Liver (tissue), 9 donors: Measurements from ENCODE around the gene RELN. TPM values are rescaled to one million over a fixed set of nuclear protein-coding genes. Genes with fewer than 3 reads are reported as not detected.

Experiments used
- DNase-seq: peaks from one replicate; pipeline ENCODE4 v3.0.0-alpha.2; 2017; ENCODE audit warnings: low spot score
- H3K27ac ChIP-seq, 2 donors: one replicate each; pipeline ENCODE4 v1.7.0; 2013; ENCODE audit warnings: inconsistent platforms in 2 of 2, low read length in 2 of 2, control low read depth in 1 of 2, low read depth in 1 of 2, mild to moderate bottlenecking in 1 of 2
- H3K27me3 ChIP-seq, 4 donors: one replicate each; pipeline versions ENCODE4 v1.6.1 to v1.7.0; 2013; ENCODE audit warnings: low read length in 3 of 4, inconsistent platforms in 1 of 4, mild to moderate bottlenecking in 1 of 4, moderate library complexity in 1 of 4; ENCODE audit not compliant: control insufficient read depth in 4 of 4, insufficient read depth in 4 of 4
- H3K36me3 ChIP-seq, 4 donors: one replicate each; pipeline versions ENCODE4 v1.6.1 to v1.7.0; 2013; ENCODE audit warnings: low read length in 3 of 4, mild to moderate bottlenecking in 3 of 4, low read depth in 1 of 4, moderate library complexity in 1 of 4; ENCODE audit not compliant: control insufficient read depth in 4 of 4, insufficient read depth in 3 of 4
- H3K4me1 ChIP-seq, 4 donors: one replicate each; pipeline versions ENCODE4 v1.6.1 to v1.7.0; 2013; ENCODE audit warnings: low read length in 3 of 4, mild to moderate bottlenecking in 3 of 4, moderate library complexity in 1 of 4; ENCODE audit not compliant: control insufficient read depth in 4 of 4, insufficient read depth in 4 of 4
- H3K4me3 ChIP-seq, 3 donors: one replicate each; pipeline versions ENCODE4 v1.6.1 to v1.7.0; 2013; ENCODE audit warnings: low read length in 3 of 3, control low read depth in 1 of 3, low read depth in 1 of 3, mild to moderate bottlenecking in 1 of 3
- H3K9ac ChIP-seq, 2 donors: one replicate each; pipeline ENCODE4 v1.7.0; 2013; ENCODE audit warnings: low read length in 2 of 2, mild to moderate bottlenecking in 2 of 2, moderate library complexity in 2 of 2, control low read depth in 1 of 2, low read depth in 1 of 2
- H3K9me3 ChIP-seq, 4 donors: one replicate each; pipeline versions ENCODE4 v1.6.1 to v1.7.0; 2013; ENCODE audit warnings: low read length in 3 of 4; ENCODE audit not compliant: control insufficient read depth in 4 of 4
- ATF3 ChIP-seq: IDR thresholded peaks from 2 replicates; pipeline ENCODE4 v1.6.1; 2016; ENCODE audit warnings: antibody characterized with exemption
- CTCF ChIP-seq: fragments of 150-350 bp; IDR thresholded peaks from 2 replicates; pipeline ENCODE4 v1.5.1; 2017; ENCODE audit warnings: improper control_type of control experiment, low read depth, low read length; ENCODE audit not compliant: missing input control
- EGR1 ChIP-seq, 2 donors: IDR thresholded peaks; 2 replicates each; pipeline ENCODE4 v1.6.1; 2016 to 2018; ENCODE audit warnings: antibody characterized with exemption in 2 of 2, low read depth in 2 of 2
- FOXA2 ChIP-seq: IDR thresholded peaks from 2 replicates; pipeline ENCODE4 v1.6.1; 2016; ENCODE audit warnings: antibody characterized with exemption
- GABPA ChIP-seq, 2 donors: IDR thresholded peaks in 1 of 2; conservative IDR thresholded peaks in 1 of 2; 2 replicates each; pipeline ENCODE4 v1.6.1; 2016; ENCODE audit warnings: antibody characterized with exemption in 2 of 2, mild to moderate bottlenecking in 1 of 2, moderate library complexity in 1 of 2
- HNF4G ChIP-seq: IDR thresholded peaks from 2 replicates; pipeline ENCODE4 v1.6.1; 2016; ENCODE audit warnings: antibody characterized with exemption
- JUND ChIP-seq, 2 donors: IDR thresholded peaks; 2 replicates each; pipeline ENCODE4 v1.6.1; 2016; ENCODE audit warnings: antibody characterized with exemption in 2 of 2
- MAX ChIP-seq: IDR thresholded peaks from 2 replicates; pipeline ENCODE4 v1.6.1; 2016; ENCODE audit warnings: antibody characterized with exemption
- RAD21 ChIP-seq, 2 donors: IDR thresholded peaks; 2 replicates each; pipeline ENCODE4 v1.6.1; 2016; ENCODE audit warnings: antibody characterized with exemption in 2 of 2, mild to moderate bottlenecking in 2 of 2
- REST ChIP-seq: IDR thresholded peaks from 2 replicates; pipeline ENCODE4 v1.6.1; 2016; ENCODE audit warnings: antibody characterized with exemption, mild to moderate bottlenecking
- RXRA ChIP-seq, 2 donors: IDR thresholded peaks; 2 replicates each; pipeline ENCODE4 v1.6.1; 2017 to 2018; ENCODE audit warnings: antibody characterized with exemption in 2 of 2, mild to moderate bottlenecking in 1 of 2
- SP1 ChIP-seq: IDR thresholded peaks from 2 replicates; pipeline ENCODE4 v1.6.1; 2018; ENCODE audit warnings: antibody characterized with exemption, mild to moderate bottlenecking
- TAF1 ChIP-seq: conservative IDR thresholded peaks from 2 replicates; pipeline ENCODE4 v1.6.1; 2016; ENCODE audit warnings: antibody characterized with exemption, mild to moderate bottlenecking
- YY1 ChIP-seq: IDR thresholded peaks from 2 replicates; pipeline ENCODE4 v1.6.1; 2016; ENCODE audit warnings: antibody characterized with exemption, mild to moderate bottlenecking
- WGBS: extraction: QIAGEN DNeasy Blood & Tissue Kit; methylation state at CpG from one replicate; pipeline ENCODE4 v1.1.7; 2013; 5-methylcytosine and 5-hydroxymethylcytosine counted together
- polyA plus RNA-seq, 2 donors: library from polyadenylated mRNA; stranded (reverse) in 1 of 2; unstranded in 1 of 2; fragments of 200-250 nt in 1 of 2; fragments of >200 nt in 1 of 2; fragmentation: Nextera tagmentation in 1 of 2; extraction: Ambion mirVana in 1 of 2; gene quantifications; one replicate each; pipeline versions ENCODE4 v1.2.1 to v1.2.3, GENCODE V29; 2013 to 2015
- total RNA-seq, 2 donors: library from RNA; depleted of rRNA; stranded (reverse); fragments of >200 nt; gene quantifications; one replicate each; pipeline ENCODE4 v1.2.3, GENCODE V29; 2014
- donor health status: healthy.
- donor health status: healthy.
- donor health status: healthy.
- donor health status: healthy.
- donor health status: healthy.

RELN gene
- total and polyA plus RNA-seq, 4 donors, result 10.0 to 69.8 (median 28.4) TPM

- no peak for TF ChIP-seq CTCF
- TF ChIP-seq YY1, result no peak
- TF ChIP-seq SP1, result no peak
- no peak for TF ChIP-seq HNF4G
- no peak for TF ChIP-seq GABPA (IDR thresholded peaks at IDR 0.05 in 1 of 2, conservative IDR thresholded peaks at IDR 0.05 in 1 of 2)
- TF ChIP-seq RAD21 (IDR thresholded peaks at IDR 0.05), result no peak
- TF ChIP-seq EGR1 (IDR thresholded peaks at IDR 0.05; ENCODE audit: low read depth in 2 of 2), result no peak
- TF ChIP-seq JUND (IDR thresholded peaks at IDR 0.05), result no peak
Measured at GRCh38 chr7:103929901-103930311, 59.6 kb downstream of the RELN start (continued).

- Histone ChIP-seq H3K4me1 (no peaks in the 10 kb centered on the region), H3K27me3 (no peaks in the 10 kb centered on the region), H3K9me3 (no peaks in the 10 kb centered on the region), H3K9ac (no peak overlapping the region), H3K36me3 (no peaks in the 10 kb centered on the region), H3K27ac (no peak overlapping the region), H3K4me3 (no peak overlapping the region)
- TF ChIP-seq MAX (no peak), RXRA (IDR thresholded peaks at IDR 0.05) (no peak), HNF4G (no peak), GABPA (IDR thresholded peaks at IDR 0.05 in 1 of 2, conservative IDR thresholded peaks at IDR 0.05 in 1 of 2) (no peak), RAD21 (IDR thresholded peaks at IDR 0.05) (no peak), REST (no peak), FOXA2 (no peak), CTCF (no peak), TAF1 (no peak), ATF3 (no peak)
- WGBS, result 67% methylated on average over 1 of the region's 1 CpG
- no peak for DNase-seq
Measured at GRCh38 chr7:103928581-103928980, 60.9 kb downstream of the RELN start.
